GF-D8 (cell line): ENCODE results near the gene ATP5F1B.

Experiments
- DNase-seq: peaks from one replicate; lab custom pipeline; 2025; lab: John Stamatoyannopoulos, UW

Gene ATP5F1B

DNA sequence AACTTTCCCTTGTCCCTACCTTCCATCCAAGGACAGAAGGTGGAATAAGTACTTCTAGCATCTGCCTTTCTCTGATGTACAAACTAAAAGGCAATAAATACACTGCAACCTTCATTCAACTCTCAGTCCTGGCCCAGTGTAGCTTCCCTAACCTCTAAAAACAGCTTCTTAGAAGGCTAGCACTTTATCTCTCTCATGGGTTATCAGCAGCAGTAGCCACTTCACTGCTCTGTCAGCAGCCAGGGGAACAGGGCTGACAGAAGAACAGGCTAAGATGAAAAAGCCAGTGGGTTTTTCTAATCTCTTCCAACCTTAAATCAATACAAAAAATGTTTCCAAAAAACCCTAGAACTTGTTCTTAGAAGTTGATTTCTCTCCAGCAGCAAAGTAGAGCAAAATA lies 28.9 kb downstream of the ATP5F1B start:
- DNase-seq, result no peak

DNA sequence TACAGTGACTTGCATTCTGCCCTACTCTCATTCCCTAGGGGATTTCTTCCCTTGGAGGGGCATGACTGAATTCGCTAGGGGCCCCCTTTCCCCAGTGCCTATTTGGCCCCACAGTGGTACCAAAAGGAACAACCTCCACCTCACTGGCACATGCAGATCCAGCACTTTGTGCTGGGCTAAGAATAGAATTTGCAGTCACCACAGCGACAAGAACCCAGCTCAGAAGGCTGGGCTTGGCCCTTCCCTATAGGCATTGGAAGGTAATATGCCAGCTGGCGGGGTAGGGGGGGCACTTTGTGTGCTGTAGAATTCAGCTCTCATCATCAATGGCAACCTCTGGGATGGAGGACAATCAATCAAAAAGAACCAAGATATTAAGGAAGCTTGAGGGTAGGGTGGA lies 29.5 kb downstream of the ATP5F1B start:
- DNase-seq, result no peak

DNA sequence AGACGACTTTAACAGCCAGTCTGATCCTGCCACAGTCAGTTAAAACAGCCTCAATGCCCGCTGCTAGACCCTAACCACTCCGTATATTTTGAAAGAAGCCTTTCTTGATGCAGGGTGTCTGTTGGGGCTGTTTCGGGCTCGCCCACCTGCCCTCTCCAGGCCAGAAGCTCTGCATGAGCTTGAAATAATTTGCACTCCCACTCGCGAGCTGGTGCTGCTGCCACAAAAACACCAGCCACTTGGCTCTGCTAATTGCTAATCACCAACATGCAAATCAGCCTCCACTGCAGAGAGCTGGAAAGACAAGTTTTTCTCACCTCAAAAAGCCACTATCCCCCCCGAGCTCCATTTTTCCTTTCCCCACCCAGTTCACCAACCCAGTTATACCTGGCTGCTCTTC lies 31.2 kb downstream of the ATP5F1B start:
- DNase-seq, result no peak

GRCh38 chr12:56604355-56604754 lies 41.4 kb downstream of the ATP5F1B start:
- no peak for DNase-seq

DNA sequence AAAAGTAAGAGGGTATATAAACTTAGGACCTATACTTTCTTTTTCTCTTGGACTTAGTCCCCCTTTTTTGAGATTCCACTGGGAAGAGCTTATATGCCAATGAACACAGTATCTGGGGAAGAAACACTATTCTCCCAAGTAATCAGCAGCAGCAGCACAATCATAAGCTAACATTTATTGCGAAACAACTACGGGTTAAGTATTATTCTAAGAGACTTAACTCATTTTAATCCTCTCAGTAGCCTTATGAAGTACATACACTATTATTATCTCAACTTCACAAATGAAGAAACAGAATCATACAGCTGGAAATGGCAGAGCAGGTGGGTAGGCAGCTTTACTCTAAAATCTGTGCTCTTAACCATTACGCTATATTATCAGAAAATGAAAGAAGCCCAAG lies 43.5 kb downstream of the ATP5F1B start:
- DNase-seq, result no peak

DNA sequence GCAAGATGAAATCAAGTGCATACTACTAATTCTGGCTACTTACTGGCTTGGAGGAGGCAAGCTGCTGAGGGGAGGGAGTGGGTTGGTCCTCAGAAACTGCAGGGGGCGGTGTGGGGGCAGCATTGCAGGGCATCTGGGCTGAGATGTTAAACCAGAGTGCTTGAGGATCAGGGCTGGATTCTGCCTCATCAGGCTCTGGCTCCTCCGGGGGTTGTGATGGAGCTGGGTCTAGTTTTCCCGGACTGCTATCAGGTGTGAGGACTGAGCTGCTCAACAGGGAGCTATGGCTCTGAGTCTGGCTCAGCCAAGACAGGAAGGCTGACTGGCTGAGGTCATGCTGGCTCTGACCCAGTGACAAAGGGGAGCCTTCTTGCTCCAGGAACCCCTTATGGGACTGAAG lies 44.3 kb downstream of the ATP5F1B start:
- no peak for DNase-seq

DNA sequence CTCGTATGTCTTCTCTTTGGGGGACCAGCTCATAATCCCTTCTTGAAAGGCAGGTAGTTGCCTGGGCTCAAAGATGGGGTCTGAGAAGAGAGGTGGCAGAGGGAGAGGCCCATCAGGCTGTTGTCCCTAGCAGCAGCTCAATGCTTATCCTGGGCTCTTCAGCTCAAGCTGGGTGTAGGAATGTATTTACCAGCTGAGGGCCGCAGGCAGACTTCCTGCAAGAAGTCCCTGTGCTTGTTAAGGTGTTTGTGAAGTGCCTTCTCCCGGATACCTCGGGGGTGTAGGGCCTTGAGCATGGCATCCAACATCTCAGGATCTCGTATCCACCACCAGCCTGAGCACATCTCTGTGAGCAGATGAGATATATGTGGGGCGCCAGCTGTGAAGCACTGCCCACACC lies 45.0 kb downstream of the ATP5F1B start:
- no peak for DNase-seq

DNA sequence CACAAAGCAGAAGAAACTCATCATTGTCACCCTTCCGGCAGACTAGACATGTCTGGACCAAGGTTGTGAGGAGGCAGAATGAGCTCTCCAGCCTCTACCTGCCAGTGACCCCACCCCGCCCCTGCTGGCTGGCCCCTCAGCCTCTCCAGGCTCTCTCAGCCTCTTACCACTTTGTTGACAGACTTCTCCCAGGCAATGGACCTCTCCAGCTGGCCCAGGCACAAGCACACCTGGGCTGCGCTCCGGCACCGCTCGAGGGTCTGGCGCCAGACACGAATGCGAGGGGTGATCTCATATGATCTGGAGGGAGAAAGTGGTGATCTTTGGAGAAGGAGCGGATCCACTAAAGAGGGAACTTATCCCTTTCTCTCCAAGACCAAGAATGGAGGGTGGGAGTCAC lies 46.0 kb downstream of the ATP5F1B start:
- no peak for DNase-seq

DNA sequence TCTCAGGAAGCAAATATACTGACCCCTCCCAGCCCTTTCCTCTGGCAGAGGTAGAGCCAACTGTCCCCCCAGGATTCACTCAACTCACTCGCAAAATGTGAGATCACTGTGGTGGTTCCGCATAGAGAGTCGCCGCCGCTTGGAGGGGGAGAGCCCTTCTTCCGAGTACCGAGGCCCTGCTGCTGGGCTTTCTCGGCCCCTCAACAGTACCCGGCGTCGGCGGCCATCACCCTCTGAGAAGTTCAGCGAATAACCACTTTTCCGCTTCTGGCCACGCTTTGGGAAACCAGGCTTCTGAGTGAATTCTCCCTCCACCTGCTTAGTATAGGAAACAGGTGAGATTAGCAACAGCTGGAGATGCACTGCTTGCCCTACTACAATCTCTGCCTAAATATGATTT lies 46.7 kb downstream of the ATP5F1B start:
- no peak for DNase-seq

DNA sequence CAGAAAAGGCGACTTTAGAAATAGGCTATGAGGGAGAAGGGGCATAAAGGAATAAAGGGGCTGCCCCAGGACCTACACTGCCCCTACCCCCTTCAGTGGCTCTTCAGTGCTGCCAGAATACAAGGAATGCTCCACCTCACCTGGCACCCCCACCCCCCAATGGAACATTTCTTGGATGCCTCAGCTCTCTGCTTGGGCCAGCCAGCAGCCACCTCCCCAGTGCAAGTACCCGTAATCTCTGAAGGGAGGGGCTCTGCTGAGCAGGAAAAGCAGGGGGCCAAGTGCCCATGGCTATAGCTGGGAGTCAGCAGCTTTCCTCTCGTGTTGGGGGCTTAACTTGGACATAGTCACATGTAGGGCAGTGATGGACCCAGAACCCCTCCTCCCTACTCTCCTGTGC lies 49.0 kb downstream of the ATP5F1B start:
- DNase-seq, result no peak

DNA sequence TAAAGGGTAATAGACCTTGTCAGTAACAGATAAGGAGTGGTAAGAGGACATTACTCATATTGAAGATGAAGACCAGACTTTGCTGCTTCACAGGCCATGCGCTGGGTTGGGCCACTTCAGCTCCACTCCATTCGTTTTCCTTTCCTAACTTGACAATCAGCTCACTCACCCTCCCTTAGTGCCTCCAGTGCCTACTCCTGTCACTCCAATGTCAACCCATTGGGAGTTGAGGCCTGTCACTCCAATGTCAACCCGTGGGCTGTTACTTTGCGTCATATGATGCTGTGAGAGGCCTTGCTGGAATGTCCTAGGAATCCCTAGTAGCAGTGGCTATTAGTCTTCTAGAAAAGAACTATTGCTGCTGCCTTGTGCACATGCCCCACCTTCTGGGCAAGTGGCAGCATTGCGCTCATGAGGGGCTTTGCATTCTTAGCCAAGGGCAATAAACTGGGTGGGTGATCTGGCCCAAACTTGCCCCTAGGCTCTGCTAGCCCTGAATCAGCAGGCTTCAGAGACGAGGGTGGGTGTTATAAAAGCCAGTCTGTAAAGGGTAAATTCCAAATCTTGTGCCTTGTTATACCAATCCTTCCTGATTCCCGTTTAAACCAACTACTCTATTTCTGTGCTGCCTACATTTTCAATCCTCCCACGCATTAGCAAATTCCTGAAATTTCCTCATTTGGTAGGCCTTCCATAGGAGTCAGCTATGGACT lies 51.7 kb downstream of the ATP5F1B start:
- DNase-seq, result no peak

DNA sequence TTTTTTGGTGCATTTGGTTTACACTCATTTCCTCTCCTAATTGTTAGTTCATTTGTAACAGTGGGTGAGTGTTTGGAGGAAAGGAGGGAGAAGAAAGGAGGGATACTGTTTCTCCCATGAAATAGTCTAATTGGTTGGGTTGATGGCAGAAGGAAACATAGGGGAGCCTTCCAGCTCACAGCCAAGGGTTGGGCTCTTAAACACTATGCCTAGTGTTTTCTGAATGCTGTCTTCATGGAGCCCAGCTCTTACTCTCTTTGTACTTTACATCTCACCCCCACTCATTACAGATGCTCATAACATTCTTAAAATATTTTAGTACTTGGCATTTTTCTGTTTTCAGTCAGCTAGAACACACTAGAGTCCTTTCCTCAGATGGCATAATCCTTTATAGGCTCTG lies 53.8 kb downstream of the ATP5F1B start:
- DNase-seq, result no peak

DNA sequence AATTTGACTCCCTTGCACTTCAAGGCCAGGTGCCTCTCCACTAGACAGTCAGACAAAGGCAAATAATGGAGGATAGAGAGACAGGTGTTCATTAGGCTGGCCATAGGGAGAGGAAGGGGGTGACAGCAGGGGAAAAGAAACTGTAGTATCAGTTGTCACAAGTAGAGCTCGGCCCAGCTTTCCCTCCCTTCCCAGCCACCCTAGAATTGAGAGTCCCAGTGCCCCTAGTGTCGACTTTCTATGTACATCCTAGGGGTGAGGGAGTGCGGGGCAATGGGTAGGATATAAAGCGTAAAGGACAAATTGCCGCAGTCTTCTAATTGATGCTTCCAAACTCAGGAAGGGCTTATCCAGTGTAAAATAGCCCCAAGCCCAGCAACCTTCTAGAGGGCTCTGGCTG lies 54.7 kb downstream of the ATP5F1B start:
- no peak for DNase-seq

- no peak for DNase-seq
Observed at GRCh38 chr12:56590237-56590830, 55.5 kb downstream of the ATP5F1B start.

- DNase-seq, result no peak
Observed at GRCh38 chr12:56589783-56590182, 56.0 kb downstream of the ATP5F1B start.
